ENCODE data around the gene PSTK. TPM values are rescaled to one million over a fixed set of nuclear protein-coding genes. Genes with fewer than 3 reads are reported as not detected.

Gene PSTK
- polyA plus RNA-seq, 1 donor from 2014 or later = 21.0 TPM

GRCh38 chr10:122962405-122962804, 17.8 kb upstream of the PSTK start:
- H3K9ac ChIP-seq (ENCODE audit: low read length) = no peak overlapping the region

GRCh38 chr10:122966879-122967278, 13.3 kb upstream of the PSTK start:
- TF ChIP-seq RAD21 (conservative IDR thresholded peaks at IDR 0.05) = no peak
- TF ChIP-seq, protein P1, sequence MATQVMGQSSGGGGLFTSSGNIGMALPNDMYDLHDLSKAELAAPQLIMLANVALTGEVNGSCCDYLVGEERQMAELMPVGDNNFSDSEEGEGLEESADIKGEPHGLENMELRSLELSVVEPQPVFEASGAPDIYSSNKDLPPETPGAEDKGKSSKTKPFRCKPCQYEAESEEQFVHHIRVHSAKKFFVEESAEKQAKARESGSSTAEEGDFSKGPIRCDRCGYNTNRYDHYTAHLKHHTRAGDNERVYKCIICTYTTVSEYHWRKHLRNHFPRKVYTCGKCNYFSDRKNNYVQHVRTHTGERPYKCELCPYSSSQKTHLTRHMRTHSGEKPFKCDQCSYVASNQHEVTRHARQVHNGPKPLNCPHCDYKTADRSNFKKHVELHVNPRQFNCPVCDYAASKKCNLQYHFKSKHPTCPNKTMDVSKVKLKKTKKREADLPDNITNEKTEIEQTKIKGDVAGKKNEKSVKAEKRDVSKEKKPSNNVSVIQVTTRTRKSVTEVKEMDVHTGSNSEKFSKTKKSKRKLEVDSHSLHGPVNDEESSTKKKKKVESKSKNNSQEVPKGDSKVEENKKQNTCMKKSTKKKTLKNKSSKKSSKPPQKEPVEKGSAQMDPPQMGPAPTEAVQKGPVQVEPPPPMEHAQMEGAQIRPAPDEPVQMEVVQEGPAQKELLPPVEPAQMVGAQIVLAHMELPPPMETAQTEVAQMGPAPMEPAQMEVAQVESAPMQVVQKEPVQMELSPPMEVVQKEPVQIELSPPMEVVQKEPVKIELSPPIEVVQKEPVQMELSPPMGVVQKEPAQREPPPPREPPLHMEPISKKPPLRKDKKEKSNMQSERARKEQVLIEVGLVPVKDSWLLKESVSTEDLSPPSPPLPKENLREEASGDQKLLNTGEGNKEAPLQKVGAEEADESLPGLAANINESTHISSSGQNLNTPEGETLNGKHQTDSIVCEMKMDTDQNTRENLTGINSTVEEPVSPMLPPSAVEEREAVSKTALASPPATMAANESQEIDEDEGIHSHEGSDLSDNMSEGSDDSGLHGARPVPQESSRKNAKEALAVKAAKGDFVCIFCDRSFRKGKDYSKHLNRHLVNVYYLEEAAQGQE (IDR thresholded peaks at IDR 0.05; ENCODE audit: borderline replicate concordance) = no peak
- TF ChIP-seq EZH2 (IDR thresholded peaks at IDR 0.05; ENCODE audit: borderline replicate concordance, insufficient read depth, low read length, poor library complexity, severe bottlenecking) = no peak
- TF ChIP-seq POLR2AphosphoS5 (IDR thresholded peaks at IDR 0.05) = no peak
- TF ChIP-seq, protein P2, sequence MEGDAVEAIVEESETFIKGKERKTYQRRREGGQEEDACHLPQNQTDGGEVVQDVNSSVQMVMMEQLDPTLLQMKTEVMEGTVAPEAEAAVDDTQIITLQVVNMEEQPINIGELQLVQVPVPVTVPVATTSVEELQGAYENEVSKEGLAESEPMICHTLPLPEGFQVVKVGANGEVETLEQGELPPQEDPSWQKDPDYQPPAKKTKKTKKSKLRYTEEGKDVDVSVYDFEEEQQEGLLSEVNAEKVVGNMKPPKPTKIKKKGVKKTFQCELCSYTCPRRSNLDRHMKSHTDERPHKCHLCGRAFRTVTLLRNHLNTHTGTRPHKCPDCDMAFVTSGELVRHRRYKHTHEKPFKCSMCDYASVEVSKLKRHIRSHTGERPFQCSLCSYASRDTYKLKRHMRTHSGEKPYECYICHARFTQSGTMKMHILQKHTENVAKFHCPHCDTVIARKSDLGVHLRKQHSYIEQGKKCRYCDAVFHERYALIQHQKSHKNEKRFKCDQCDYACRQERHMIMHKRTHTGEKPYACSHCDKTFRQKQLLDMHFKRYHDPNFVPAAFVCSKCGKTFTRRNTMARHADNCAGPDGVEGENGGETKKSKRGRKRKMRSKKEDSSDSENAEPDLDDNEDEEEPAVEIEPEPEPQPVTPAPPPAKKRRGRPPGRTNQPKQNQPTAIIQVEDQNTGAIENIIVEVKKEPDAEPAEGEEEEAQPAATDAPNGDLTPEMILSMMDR (IDR thresholded peaks at IDR 0.05; ENCODE audit: poor library complexity, severe bottlenecking) = no peak

More at GRCh38 chr10:122962405-122962804, 17.8 kb upstream of the PSTK start:
- TF ChIP-seq EZH2 (IDR thresholded peaks at IDR 0.05; ENCODE audit: borderline replicate concordance, insufficient read depth, low read length, poor library complexity, severe bottlenecking) (no peak), EP300 (conservative IDR thresholded peaks at IDR 0.05; ENCODE audit: poor library complexity, severe bottlenecking) (no peak), RAD21 (conservative IDR thresholded peaks at IDR 0.05) (no peak), SMC3 (conservative IDR thresholded peaks at IDR 0.05; ENCODE audit: poor library complexity) (no peak), MXI1 (conservative IDR thresholded peaks at IDR 0.05; ENCODE audit: poor library complexity, severe bottlenecking) (no peak), POLR2AphosphoS5 (IDR thresholded peaks at IDR 0.05) (no peak), TAF1 (IDR thresholded peaks at IDR 0.05; ENCODE audit: low read depth) (no peak)
- TF ChIP-seq, protein P1 (IDR thresholded peaks at IDR 0.05; ENCODE audit: borderline replicate concordance) = no peak
- TF ChIP-seq, protein P2 (IDR thresholded peaks at IDR 0.05; ENCODE audit: poor library complexity, severe bottlenecking) = no peak
- Histone ChIP-seq H3K36me3 (ENCODE audit: insufficient read depth, low read length) (no peaks in the 10 kb centered on the region), H3K9me2 (ENCODE audit: insufficient read depth, low read length) (no peaks in the 10 kb centered on the region), H3K27me3 (ENCODE audit: insufficient read depth, low read depth, low read length) (no peaks in the 10 kb centered on the region), H3K4me2 (ENCODE audit: low read length) (no peak overlapping the region), H4K20me1 (ENCODE audit: insufficient read depth) (no peaks in the 10 kb centered on the region), H3K79me2 (replicated peaks; ENCODE audit: insufficient read depth, low read length) (no peaks in the 10 kb centered on the region), H3K9me3 (ENCODE audit: low read length) (no peaks in the 10 kb centered on the region), H3F3A (ENCODE audit: insufficient read depth, low read length, poor library complexity, severe bottlenecking) (no peaks in the 10 kb centered on the region), H2AFZ (ENCODE audit: low read depth, low read length) (no peak overlapping the region), H3K27ac (ENCODE audit: low read length) (no peak overlapping the region), H3K4me3 (ENCODE audit: low read length) (no peak overlapping the region)

More at GRCh38 chr10:122966879-122967278, 13.3 kb upstream of the PSTK start:
- H2AFZ ChIP-seq (ENCODE audit: low read depth, low read length) = no peak overlapping the region
- no peak overlapping the region for H3K27ac ChIP-seq (ENCODE audit: low read length)
- no peaks in the 10 kb centered on the region for H3K9me2 ChIP-seq (ENCODE audit: insufficient read depth, low read length)
- H3K9ac ChIP-seq (ENCODE audit: low read length) = no peak overlapping the region
- no peaks in the 10 kb centered on the region for H3K36me3 ChIP-seq (ENCODE audit: insufficient read depth, low read length)
- H3F3A ChIP-seq (ENCODE audit: insufficient read depth, low read length, poor library complexity, severe bottlenecking) = no peaks in the 10 kb centered on the region
- no peaks in the 10 kb centered on the region for H3K79me2 ChIP-seq (replicated peaks; ENCODE audit: insufficient read depth, low read length)
- H3K4me2 ChIP-seq (ENCODE audit: low read length) = no peak overlapping the region
- H3K4me3 ChIP-seq (ENCODE audit: low read length) = no peak overlapping the region
- no peaks in the 10 kb centered on the region for H3K27me3 ChIP-seq (ENCODE audit: insufficient read depth, low read depth, low read length)
- H4K20me1 ChIP-seq (ENCODE audit: insufficient read depth) = no peaks in the 10 kb centered on the region
- peaks cover 3% of the 10 kb centered on the region for H3K9me3 ChIP-seq (ENCODE audit: low read length)

Data from neural cell (in vitro differentiated cells).